NCI-H2227 (cell line): Measurements from ENCODE around the gene PCBD1.
"Not testable (repeated sequence)": the region's sequence is repeated elsewhere in the genome, so short reads cannot be mapped to it uniquely, and the experiment has no call there.

Experiments
- DNase-seq: peaks from one replicate; lab custom pipeline; 2025; ENCODE audit not compliant: unreplicated experiment; lab: John Stamatoyannopoulos, UW

Gene PCBD1

DNA sequence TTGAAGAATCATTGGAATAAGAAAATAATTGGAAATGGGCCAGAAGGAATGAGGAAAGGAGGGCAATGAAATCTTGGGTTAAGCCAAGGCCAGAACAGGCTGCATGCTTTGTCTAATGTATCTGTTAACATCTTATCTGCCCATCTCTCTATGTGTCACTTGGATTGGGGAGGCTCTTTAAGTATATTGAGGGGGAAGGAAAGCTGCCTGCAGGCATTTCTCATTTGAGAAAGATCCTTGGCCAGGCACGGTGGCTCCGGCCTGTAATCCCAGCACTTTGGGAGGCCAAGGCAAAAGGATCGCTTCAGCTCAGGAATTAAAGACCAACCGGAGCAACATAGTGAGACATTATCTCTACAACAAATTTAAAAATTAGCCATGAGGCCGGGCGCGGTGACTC, 14.3 kb downstream of the PCBD1 start:
- no peak for DNase-seq

GRCh38 chr10:70872291-70872690, 16.1 kb downstream of the PCBD1 start:
- no peak for DNase-seq

GRCh38 chr10:70866424-70866823, 21.9 kb downstream of the PCBD1 start:
- DNase-seq, result no peak

DNA sequence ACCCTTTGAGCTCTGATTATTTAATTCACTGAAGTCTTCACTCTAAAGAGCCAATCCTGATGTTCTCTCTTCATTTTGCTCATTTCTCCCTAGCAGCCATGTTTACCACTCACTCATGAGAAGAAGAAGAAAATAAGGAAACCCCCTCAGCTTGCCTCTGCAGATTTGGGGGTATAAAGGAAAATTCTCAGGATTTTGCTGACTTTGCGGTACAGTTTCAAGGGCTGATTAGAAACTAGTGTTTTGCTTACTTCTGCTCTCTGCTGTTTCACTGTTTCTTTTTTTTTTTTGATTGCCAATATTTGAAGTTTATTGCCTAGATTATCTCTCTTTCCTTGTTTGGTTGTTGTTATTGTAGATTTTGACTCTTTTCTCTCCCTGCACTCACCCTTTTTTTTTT, 23.4 kb downstream of the PCBD1 start:
- DNase-seq, result no peak

GRCh38 chr10:70863470-70864160, 24.8 kb downstream of the PCBD1 start:
- no peak for DNase-seq

DNA sequence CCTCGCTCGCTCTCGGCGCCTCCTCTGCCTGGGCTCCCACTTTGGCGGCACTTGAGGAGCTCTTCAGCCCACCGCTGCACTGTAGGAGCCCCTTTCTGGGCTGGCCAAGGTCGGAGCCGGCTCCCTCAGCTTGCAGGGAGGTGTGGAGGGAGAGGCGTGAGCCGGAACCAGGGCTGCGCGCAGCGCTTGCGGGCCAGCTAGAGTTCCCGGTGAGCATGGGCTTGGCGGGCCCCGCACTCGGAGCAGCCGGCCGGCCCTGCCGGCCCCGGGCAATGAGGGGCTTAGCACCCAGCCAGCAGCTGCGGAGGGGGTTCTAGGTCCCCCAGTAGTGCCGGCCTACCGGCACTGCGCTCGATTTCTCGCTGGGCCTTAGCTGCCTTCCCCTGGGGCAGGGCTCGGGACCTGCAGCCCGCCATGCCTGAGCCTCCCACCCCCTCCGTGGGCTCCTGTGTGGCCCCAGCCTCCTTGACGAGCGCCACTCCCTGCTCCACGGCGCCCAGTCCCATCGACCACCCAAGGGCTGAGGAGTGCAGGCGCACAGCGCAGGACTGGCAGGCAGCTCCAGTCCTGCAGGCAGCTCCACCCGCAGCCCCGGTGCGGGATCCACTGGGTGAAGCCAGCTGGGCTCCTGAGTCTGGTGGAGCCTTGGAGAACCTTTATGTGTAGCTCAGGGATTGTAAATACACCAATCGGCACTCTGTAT, 26.7 kb downstream of the PCBD1 start:
- not testable (repeated sequence) for DNase-seq

DNA sequence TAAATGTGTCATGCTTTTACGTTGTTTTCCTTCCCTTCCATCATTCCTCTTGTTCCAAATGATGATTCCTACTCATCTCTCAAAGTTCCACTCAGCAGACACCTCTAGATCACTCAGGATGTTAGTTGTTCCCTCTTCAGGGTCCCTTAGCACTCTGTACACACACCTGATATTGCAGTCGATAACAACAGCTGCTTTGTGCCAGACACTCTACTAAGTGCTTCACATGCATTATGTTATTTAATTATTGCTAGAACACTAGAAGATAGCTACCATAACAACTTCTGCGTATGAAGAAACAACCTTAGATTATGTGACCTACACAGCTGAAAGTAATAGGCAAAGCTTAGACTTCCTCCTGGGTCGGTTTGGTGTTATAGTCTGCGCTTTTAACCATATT, 29.6 kb downstream of the PCBD1 start:
- no peak for DNase-seq

DNA sequence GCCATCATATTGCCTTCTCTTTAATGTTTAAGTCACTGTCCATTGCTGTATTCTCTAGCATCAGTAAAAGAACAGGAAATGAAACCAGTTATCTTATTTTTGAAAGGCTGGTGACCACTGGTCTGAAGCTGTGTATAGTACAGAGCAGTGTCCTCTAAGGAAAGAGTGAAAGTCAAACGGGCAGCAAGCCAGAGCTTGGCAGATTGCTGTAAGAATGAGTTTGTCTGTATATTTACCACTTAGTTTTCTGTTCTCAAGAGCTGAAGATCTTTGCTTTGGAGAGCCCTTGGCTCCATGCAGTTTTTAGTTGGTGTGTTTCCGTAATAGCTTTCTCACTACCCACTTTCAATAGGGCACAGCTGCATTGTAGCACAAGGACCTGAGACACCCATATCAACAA, 31.9 kb downstream of the PCBD1 start:
- no peak for DNase-seq

- DNase-seq, result no peak
These were observed 34.9 kb downstream of the PCBD1 start for GRCh38 chr10:70853457-70853856.

DNA sequence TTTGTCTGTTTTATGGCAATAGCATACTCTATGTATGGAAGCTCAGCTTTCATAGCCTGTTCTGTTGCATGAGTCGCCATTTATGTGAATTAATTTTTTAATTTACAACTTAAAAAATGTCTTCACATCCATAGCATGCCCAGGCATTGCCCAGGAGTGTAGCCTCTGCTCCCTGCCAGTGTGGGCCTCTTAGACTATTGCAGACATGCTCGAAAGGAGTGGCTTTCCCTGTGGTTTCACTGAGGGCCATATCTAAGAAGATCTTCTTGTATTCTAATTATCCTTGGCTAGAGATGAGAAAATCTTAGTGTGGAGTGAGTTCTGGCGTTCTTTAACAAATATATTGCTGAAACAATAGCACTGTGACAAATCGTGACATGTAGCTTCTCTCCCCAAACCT, 35.3 kb downstream of the PCBD1 start:
- no peak for DNase-seq

- DNase-seq, result no peak
These were observed 36.5 kb downstream of the PCBD1 start for GRCh38 chr10:70851597-70852475.

DNA sequence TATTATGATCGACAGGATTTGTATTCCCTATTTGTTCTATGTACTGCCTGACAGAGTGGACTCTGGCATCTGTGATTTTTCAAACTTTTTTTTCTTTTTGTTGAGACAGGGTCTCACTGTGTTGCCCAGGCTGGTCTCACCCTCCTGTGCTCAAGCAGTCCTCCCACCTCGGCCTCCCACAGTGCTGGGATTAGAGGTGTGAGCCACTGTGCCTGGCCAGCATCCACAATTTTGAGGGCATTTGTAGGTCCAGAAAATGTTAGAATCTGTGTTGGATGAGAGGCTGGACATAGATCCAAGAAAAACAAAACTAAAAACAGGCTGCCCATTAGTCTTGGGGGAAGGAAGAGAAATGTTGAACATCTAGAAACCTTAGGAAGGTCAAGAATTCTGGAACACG, 38.3 kb downstream of the PCBD1 start:
- no peak for DNase-seq

DNA sequence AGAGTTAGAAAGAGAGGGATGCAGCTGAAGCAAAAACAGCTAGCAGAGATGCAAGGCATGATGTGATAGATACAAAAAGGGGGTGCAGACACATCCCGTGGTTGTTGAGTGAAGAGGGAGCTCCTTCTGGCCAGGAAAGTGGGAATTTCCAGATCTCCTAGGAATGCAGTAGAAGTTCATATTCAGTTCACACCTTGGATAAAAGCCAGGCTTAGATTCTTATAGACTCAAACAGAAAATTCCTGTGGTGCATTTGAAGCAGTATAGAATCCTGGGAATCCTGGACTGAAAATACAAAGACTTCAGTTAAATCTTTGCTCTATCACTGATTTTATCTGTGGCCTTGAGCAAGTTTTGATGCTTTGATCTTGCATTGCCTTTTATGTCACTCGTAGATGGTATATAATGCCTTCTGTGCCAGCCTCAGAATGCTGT, 38.8 kb downstream of the PCBD1 start:
- no peak for DNase-seq

- DNase-seq, result no peak
These were observed 40.6 kb downstream of the PCBD1 start for GRCh38 chr10:70847659-70848360.

- no peak for DNase-seq
These were observed 41.6 kb downstream of the PCBD1 start for GRCh38 chr10:70846795-70847194.

GRCh38 chr10:70845816-70846215, 42.5 kb downstream of the PCBD1 start:
- no peak for DNase-seq

DNA sequence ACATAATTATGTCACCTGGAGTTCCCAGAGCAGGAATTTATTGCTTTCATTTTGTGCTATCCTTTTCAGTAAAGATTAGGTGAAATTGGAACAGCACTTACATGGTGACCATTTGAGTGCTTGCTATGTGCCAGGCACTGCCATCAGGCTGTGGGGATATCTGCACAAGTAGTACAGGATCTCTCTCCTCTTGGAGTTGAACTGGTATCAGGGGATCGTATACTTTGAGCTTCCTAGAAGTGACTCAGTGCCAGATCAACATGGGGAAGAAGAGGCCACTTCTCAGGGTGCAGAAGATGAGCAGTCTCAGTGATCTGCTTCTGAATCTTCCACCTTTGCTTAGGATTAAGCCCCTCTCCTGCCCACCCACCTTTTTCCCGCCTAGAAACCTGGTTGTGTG, 43.1 kb downstream of the PCBD1 start:
- DNase-seq, result no peak

GRCh38 chr10:70843776-70844489, 44.4 kb downstream of the PCBD1 start:
- DNase-seq, result no peak

- DNase-seq, result no peak
These were observed 45.0 kb downstream of the PCBD1 start for GRCh38 chr10:70843333-70843732.

GRCh38 chr10:70840836-70841235, 47.5 kb downstream of the PCBD1 start:
- DNase-seq, result no peak
